GM19324 (cell line): ENCODE results near the gene COL18A1.

Source experiments
- ATAC-seq: cut with Tn5 transposase; IDR thresholded peaks from one replicate; pipeline ENCODE4 v1.9.1; 2021; ENCODE audit warnings: mild to moderate bottlenecking, moderate library complexity; ENCODE audit not compliant: unreplicated experiment, low FRiP score

Gene COL18A1

DNA sequence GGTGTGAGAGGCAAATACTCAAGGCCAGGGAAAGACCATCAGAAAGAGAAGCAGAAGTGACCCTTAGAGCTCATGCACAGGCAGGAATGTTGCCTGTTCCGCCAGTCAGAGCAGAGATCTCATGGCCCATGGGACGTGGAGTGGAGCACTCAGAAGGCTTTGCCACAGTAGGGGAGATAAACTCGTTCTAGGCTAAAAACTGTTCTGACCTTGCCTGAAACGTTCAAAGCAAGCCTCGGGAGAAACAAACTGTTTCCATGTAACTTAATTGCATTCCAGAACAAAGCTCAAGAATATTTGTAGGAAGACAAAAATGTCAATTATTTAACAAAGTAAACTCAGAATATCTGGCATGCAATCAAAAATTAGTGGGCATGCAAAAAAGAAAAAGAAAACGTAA, 158.0 kb downstream of the COL18A1 start:
- ATAC-seq: no peak
